Ascending aorta (tissue), 2 donors: Measurements from ENCODE around the gene BOC. TPM values are rescaled to one million over a fixed set of nuclear protein-coding genes. Genes with fewer than 3 reads are reported as not detected.

Source experiments
- DNase-seq, 2 donors: peaks; one replicate each; pipeline ENCODE4 v3.0.0-alpha.2; 2019; ENCODE audit warnings: low spot score in 2 of 2
- H3K27ac ChIP-seq, 2 donors: fragments of 200-600 bp; sonication (generic); one replicate each; pipeline ENCODE4 v1.5.1; 2016 to 2017; ENCODE audit warnings: mild to moderate bottlenecking in 1 of 2
- H3K27me3 ChIP-seq: fragments of 200-600 bp; sonication (generic); one replicate; pipeline ENCODE4 v1.5.1; 2017
- H3K36me3 ChIP-seq, 2 donors: fragments of 200-600 bp; sonication (generic); one replicate each; pipeline ENCODE4 v1.5.1; 2016
- H3K4me1 ChIP-seq, 2 donors: fragments of 200-600 bp; sonication (generic); one replicate each; pipeline ENCODE4 v1.5.1; 2016 to 2017; ENCODE audit warnings: mild to moderate bottlenecking in 1 of 2
- H3K4me3 ChIP-seq, 2 donors: fragments of 200-600 bp; sonication (generic); one replicate each; pipeline ENCODE4 v1.5.1; 2016 to 2017; ENCODE audit warnings: mild to moderate bottlenecking in 1 of 2
- H3K9me3 ChIP-seq, 2 donors: fragments of 200-600 bp; sonication (generic); one replicate each; pipeline ENCODE4 v1.5.1; 2016
- CTCF ChIP-seq, 3 experiments: fragments of 200-600 bp in 2 of 3; fragments of 450-650 bp in 1 of 3; sonication (generic) in 2 of 3; IDR thresholded peaks; one replicate each; pipeline ENCODE4 v1.5.1; 2016 to 2019; ENCODE audit warnings: antibody characterized with exemption in 3 of 3, mild to moderate bottlenecking in 1 of 3, moderate library complexity in 1 of 3
- intact Hi-C: fragments of 100-400 bp; cut with DNase I; formaldehyde crosslinking; loops from one replicate; pipeline ENCODE4 v1.15.1; 2023
- total RNA-seq: library from RNA; depleted of rRNA; stranded (reverse); fragments of >200 nt; gene quantifications from one replicate; pipeline ENCODE4 v1.1.0, GENCODE V29; 2016

Gene BOC
- total RNA-seq, 1 donor from 2014 or later = 31.3 TPM

DNA sequence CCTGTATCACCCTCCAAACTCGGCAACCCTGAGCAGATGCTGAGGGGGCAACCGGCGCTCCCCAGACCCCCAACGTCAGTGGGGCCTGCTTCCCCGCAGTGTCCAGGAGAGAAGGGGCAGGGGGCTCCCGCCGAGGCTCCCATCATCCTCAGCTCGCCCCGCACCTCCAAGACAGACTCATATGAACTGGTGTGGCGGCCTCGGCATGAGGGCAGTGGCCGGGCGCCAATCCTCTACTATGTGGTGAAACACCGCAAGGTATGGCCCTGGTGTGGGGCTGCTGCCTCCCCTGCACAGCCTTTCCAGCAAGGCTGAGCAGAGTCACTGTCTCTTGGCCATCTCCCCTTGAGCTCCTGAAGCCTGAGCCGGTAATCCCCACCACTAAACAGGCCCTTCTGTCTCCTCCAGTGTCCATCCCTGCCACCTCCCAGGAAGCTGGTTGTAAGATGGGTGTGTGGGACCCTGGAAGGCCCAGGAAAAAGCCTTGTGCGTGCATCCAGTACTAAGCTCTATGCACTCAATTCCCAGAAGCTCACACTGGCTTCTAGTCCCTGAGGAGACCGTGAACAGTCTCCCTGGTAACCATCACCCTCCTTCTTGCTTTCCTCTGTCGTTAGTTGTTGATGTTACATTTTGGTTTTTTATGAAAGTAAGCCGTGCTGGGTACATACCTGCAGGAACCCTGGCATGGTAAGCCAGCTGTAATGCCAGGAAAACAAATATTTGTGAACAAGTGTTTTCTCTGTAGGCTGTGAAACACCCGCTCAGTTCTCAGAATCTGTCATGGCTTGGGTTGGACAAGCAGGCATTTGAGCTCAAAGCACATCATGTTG is 63.3 kb downstream of the BOC start:
- Histone ChIP-seq H3K4me1 (peaks cover 0 to 14% of the 10 kb centered on the region in 2 donors), H3K36me3 (peaks cover 12 to 17% of the 10 kb centered on the region in 2 donors), H3K9me3 (no peaks in the 10 kb centered on the region), H3K27me3 (no peaks in the 10 kb centered on the region), H3K27ac (peak overlapping the region in 1 of 2 donors; percentile 81), H3K4me3 (no peak overlapping the region)
- no peak for TF ChIP-seq CTCF (IDR thresholded peaks at IDR 0.05)
- intact Hi-C loops = loop anchor here (5.0 kb wide), 1 partner anchor 62 kb away; the partner anchor contains the start of gene BOC
- DNase-seq = no peak

- H3K36me3 ChIP-seq = peaks cover 12 to 16% of the 10 kb centered on the region in 2 donors
These were observed 63.9 kb downstream of the BOC start for GRCh38 chr3:113275258-113275556.

GRCh38 chr3:113275583-113275928 is 64.2 kb downstream of the BOC start:
- intact Hi-C loops = loop anchor here (5.0 kb wide), 1 partner anchor 63 kb away; the partner anchor contains the start of gene BOC
- H3K27me3 ChIP-seq = no peaks in the 10 kb centered on the region
- H3K4me1 ChIP-seq = peaks cover 0 to 14% of the 10 kb centered on the region in 2 donors
- no peak for TF ChIP-seq CTCF (IDR thresholded peaks at IDR 0.05)
- no peak for DNase-seq
- peaks cover 14 to 17% of the 10 kb centered on the region in 2 donors for H3K36me3 ChIP-seq
- H3K27ac ChIP-seq = peak overlapping the region; percentile 81 to 87
- peak overlapping the region in 1 of 2 donors; percentile 54 for H3K4me3 ChIP-seq
- no peaks in the 10 kb centered on the region for H3K9me3 ChIP-seq

More at GRCh38 chr3:113275258-113275556, 63.9 kb downstream of the BOC start:
- intact Hi-C loops = loop anchor here (5.0 kb wide), 1 partner anchor 63 kb away; the partner anchor contains the start of gene BOC
- Histone ChIP-seq H3K27ac (peak overlapping the region in 1 of 2 donors; percentile 81), H3K27me3 (no peaks in the 10 kb centered on the region), H3K4me3 (no peak overlapping the region), H3K9me3 (no peaks in the 10 kb centered on the region), H3K4me1 (peaks cover 0 to 14% of the 10 kb centered on the region in 2 donors)
- TF ChIP-seq CTCF (IDR thresholded peaks at IDR 0.05) = no peak
- no peak for DNase-seq

GRCh38 chr3:113275929-113276750 is 64.8 kb downstream of the BOC start:
- intact Hi-C loops = loop anchor here (5.0 kb wide), 1 partner anchor 64 kb away; the partner anchor contains the start of gene BOC
- Histone ChIP-seq H3K4me1 (peaks cover 0 to 14% of the 10 kb centered on the region in 2 donors), H3K36me3 (peaks cover 18 to 19% of the 10 kb centered on the region in 2 donors), H3K9me3 (no peaks in the 10 kb centered on the region), H3K27me3 (no peaks in the 10 kb centered on the region), H3K27ac (peak overlapping the region; percentile 81 to 87), H3K4me3 (peak overlapping the region; percentile 3 to 54)
- peak in 1 of 3 experiments; percentile 23 for TF ChIP-seq CTCF (IDR thresholded peaks at IDR 0.05)
- peak in 1 of 2 donors; percentile 81 for DNase-seq

DNA sequence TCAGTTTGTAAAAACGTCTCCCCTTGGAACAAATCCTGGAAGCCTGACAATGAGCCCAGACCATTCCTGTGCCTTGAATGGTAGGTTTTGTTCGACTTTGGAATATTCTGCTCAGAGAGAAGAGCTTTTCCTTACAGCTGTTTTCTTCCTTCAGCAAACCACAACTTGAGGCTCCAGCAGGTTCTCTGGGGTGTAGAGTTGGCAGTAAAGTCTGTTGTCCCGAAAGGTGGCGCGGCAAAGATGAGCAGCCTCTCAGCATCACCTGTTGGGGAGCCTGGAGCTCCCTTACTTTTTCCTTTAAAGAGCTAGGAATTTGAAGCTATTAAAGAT is 65.4 kb downstream of the BOC start:
- intact Hi-C loops = loop anchor here (5.0 kb wide), 1 partner anchor 64 kb away; the partner anchor contains the start of gene BOC
- no peak for DNase-seq
- H3K36me3 ChIP-seq = peaks cover 14 to 25% of the 10 kb centered on the region in 2 donors
- H3K27ac ChIP-seq = peak overlapping the region; percentile 81 to 87
- TF ChIP-seq CTCF (IDR thresholded peaks at IDR 0.05) = no peak
- H3K27me3 ChIP-seq = no peaks in the 10 kb centered on the region
- H3K9me3 ChIP-seq = no peaks in the 10 kb centered on the region
- peaks cover 0 to 14% of the 10 kb centered on the region in 2 donors for H3K4me1 ChIP-seq
- peak overlapping the region in 1 of 2 donors; percentile 54 for H3K4me3 ChIP-seq
